CD14-positive monocyte (primary cell): Measurements from ENCODE around the gene PUM1. TPM values are rescaled to one million over a fixed set of nuclear protein-coding genes. Genes with fewer than 3 reads are reported as not detected.

Source experiments
- DNase-seq, 3 donors: peaks; one replicate each; pipeline ENCODE4 v3.0.0-alpha.2; 2011 to 2022
- H2AFZ ChIP-seq: 2 replicates; pipeline ENCODE4 v1.6.0; 2012; ENCODE audit warnings: mild to moderate bottlenecking, low read depth, low read length, inconsistent platforms; ENCODE audit not compliant: insufficient read depth, poor library complexity, severe bottlenecking
- H3K27ac ChIP-seq, 2 donors: 1 replicate in 1 of 2; 2 replicates in 1 of 2; pipeline ENCODE4 v1.5.1; 2012 to 2013; ENCODE audit warnings: low read length in 2 of 2, control low read depth in 1 of 2, inconsistent platforms in 1 of 2, low read depth in 1 of 2, mild to moderate bottlenecking in 1 of 2
- H3K27me3 ChIP-seq, 2 donors: one replicate each; pipeline versions ENCODE4 v1.6.0 to v1.6.1; 2011 to 2013; ENCODE audit warnings: low read length in 2 of 2; ENCODE audit not compliant: control insufficient read depth in 2 of 2, insufficient read depth in 2 of 2
- H3K36me3 ChIP-seq, 2 donors: replicated peaks in 1 of 2; 1 replicate in 1 of 2; 2 replicates in 1 of 2; pipeline versions ENCODE4 v1.5.1 to v1.6.1; 2012 to 2013; ENCODE audit warnings: low read length in 2 of 2, control low read depth in 1 of 2, inconsistent platforms in 1 of 2, mild to moderate bottlenecking in 1 of 2; ENCODE audit not compliant: insufficient read depth in 2 of 2, control insufficient read depth in 1 of 2
- H3K4me1 ChIP-seq, 2 donors: 1 replicate in 1 of 2; 2 replicates in 1 of 2; pipeline versions ENCODE4 v1.5.1 to v1.6.1; 2012 to 2013; ENCODE audit warnings: low read length in 2 of 2, control low read depth in 1 of 2, inconsistent platforms in 1 of 2, mild to moderate bottlenecking in 1 of 2, moderate library complexity in 1 of 2; ENCODE audit not compliant: insufficient read depth in 2 of 2, control insufficient read depth in 1 of 2
- H3K4me2 ChIP-seq: replicated peaks from 2 replicates; pipeline ENCODE3; 2012; ENCODE audit warnings: low read length, moderate library complexity, mild to moderate bottlenecking; ENCODE audit not compliant: poor library complexity, severe bottlenecking; ENCODE audit errors: extremely low read depth
- H3K4me3 ChIP-seq, 3 experiments: fragments of 200-600 bp in 1 of 3; sonication (generic) in 1 of 3; replicated peaks in 1 of 3; 1 replicate in 2 of 3; 2 replicates in 1 of 3; pipeline ENCODE4 v1.5.1; 2011 to 2013; ENCODE audit warnings: low read length in 3 of 3, mild to moderate bottlenecking in 3 of 3, control low read depth in 2 of 3, low read depth in 2 of 3, inconsistent platforms in 1 of 3, moderate library complexity in 1 of 3
- H3K79me2 ChIP-seq: 2 replicates; pipeline ENCODE4 v1.6.0; 2012; ENCODE audit warnings: mild to moderate bottlenecking, control low read depth, inconsistent platforms, low read length, moderate library complexity; ENCODE audit not compliant: insufficient read depth
- H3K9ac ChIP-seq: 2 replicates; pipeline ENCODE4 v1.6.0; 2017; ENCODE audit warnings: low read length, mild to moderate bottlenecking; ENCODE audit not compliant: insufficient read depth, poor library complexity, severe bottlenecking
- H3K9me3 ChIP-seq, 2 donors: replicated peaks in 1 of 2; 1 replicate in 1 of 2; 2 replicates in 1 of 2; pipeline versions ENCODE4 v1.5.1 to v1.6.1; 2012 to 2013; ENCODE audit warnings: low read length in 2 of 2, control low read depth in 1 of 2; ENCODE audit not compliant: control insufficient read depth in 1 of 2, insufficient read depth in 1 of 2
- H4K20me1 ChIP-seq: 2 replicates; pipeline ENCODE4 v1.6.0; 2012; ENCODE audit warnings: mild to moderate bottlenecking, low read length, control low read depth, moderate library complexity; ENCODE audit not compliant: insufficient read depth
- H3K27ac Mint-ChIP-seq, 7 donors: one replicate each; pipeline ENCODE4 v1.8.0; 2020; ENCODE audit warnings: mild to moderate bottlenecking in 7 of 7, mixed read lengths in 7 of 7, moderate library complexity in 6 of 7, inconsistent platforms in 2 of 7
- H3K27me3 Mint-ChIP-seq, 3 donors: one replicate each; pipeline ENCODE4 v1.8.0; 2021 to 2022; ENCODE audit warnings: low read depth in 3 of 3, mild to moderate bottlenecking in 3 of 3, mixed read lengths in 3 of 3, moderate library complexity in 3 of 3, inconsistent platforms in 1 of 3
- H3K36me3 Mint-ChIP-seq, 2 donors: one replicate each; pipeline ENCODE4 v1.8.0; 2020; ENCODE audit warnings: mixed read lengths in 2 of 2, inconsistent platforms in 1 of 2, mild to moderate bottlenecking in 1 of 2
- H3K4me1 Mint-ChIP-seq: one replicate; pipeline ENCODE4 v1.8.0; 2020; ENCODE audit warnings: mild to moderate bottlenecking, mixed read lengths
- H3K4me3 Mint-ChIP-seq, 2 donors: one replicate each; pipeline ENCODE4 v1.8.0; 2020; ENCODE audit warnings: mild to moderate bottlenecking in 2 of 2, mixed read lengths in 2 of 2, moderate library complexity in 1 of 2
- H3K9me3 Mint-ChIP-seq, 7 donors: one replicate each; pipeline ENCODE4 v1.8.0; 2020 to 2022; ENCODE audit warnings: mixed read lengths in 7 of 7, mild to moderate bottlenecking in 6 of 7, moderate library complexity in 6 of 7, inconsistent platforms in 2 of 7
- WGBS: methylation state at CpG from one replicate; pipeline ENCODE4 v1.1.5; 2013; ENCODE audit warnings: missing lambda C conversion rate; ENCODE audit not compliant: insufficient coverage; 5-methylcytosine and 5-hydroxymethylcytosine counted together
- intact Hi-C, 2 donors: fragments of 100-400 bp; cut with micrococcal nuclease; formaldehyde crosslinking; loops; one replicate each; pipeline versions ENCODE4 v1.15.0 to v1.15.1; 2023
- polyA plus RNA-seq, 3 donors: library from polyadenylated mRNA; depleted of rRNA in 1 of 3; unstranded in 2 of 3; stranded (reverse) in 1 of 3; fragments of 300-500 nt in 2 of 3; fragments of >200 nt in 1 of 3; fragmentation: Illumina TruSeq in 2 of 3; gene quantifications; 1 replicate in 2 of 3; 2 replicates in 1 of 3; pipeline ENCODE4 v1.2.3, GENCODE V29; 2012 to 2021
- TF ChIP-seq, protein P1 (sequence below): fragments of 200-600 bp; IDR thresholded peaks from one replicate; pipeline ENCODE4 v1.8.0; 2022; ENCODE audit warnings: antibody characterized with exemption, mild to moderate bottlenecking

PUM1 gene
- polyA plus RNA-seq, 3 donors = 55.0 to 86.1 (median 62.4) TPM

GRCh38 chr1:30919025-30919881, 146.3 kb downstream of the PUM1 start:
- no peak overlapping the region for H3K4me3 ChIP-seq
- Mint-ChIP-seq H3K4me1 (peaks cover 28% of the 10 kb centered on the region), H3K27me3 (peaks cover 6 to 11% (median 9%) of the 10 kb centered on the region in 3 donors), H3K27ac (peak overlapping the region; percentile 46 to 81 (median 68)), H3K36me3 (peaks cover 2% of the 10 kb centered on the region in 2 donors), H3K9me3 (peaks cover 0 to 1% (median 0%) of the 10 kb centered on the region in 7 donors), H3K4me3 (peak overlapping the region in 1 of 2 donors; percentile 42)
- intact Hi-C loops = no loop called here
- H3K79me2 ChIP-seq = no peaks in the 10 kb centered on the region
- 12% methylated on average over 7 of the region's 10 CpGs for WGBS
- no peak overlapping the region for H3K9ac ChIP-seq
- peak; percentile 73 to 90 (median 83) for DNase-seq
- TF ChIP-seq, protein P1, sequence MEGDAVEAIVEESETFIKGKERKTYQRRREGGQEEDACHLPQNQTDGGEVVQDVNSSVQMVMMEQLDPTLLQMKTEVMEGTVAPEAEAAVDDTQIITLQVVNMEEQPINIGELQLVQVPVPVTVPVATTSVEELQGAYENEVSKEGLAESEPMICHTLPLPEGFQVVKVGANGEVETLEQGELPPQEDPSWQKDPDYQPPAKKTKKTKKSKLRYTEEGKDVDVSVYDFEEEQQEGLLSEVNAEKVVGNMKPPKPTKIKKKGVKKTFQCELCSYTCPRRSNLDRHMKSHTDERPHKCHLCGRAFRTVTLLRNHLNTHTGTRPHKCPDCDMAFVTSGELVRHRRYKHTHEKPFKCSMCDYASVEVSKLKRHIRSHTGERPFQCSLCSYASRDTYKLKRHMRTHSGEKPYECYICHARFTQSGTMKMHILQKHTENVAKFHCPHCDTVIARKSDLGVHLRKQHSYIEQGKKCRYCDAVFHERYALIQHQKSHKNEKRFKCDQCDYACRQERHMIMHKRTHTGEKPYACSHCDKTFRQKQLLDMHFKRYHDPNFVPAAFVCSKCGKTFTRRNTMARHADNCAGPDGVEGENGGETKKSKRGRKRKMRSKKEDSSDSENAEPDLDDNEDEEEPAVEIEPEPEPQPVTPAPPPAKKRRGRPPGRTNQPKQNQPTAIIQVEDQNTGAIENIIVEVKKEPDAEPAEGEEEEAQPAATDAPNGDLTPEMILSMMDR = no peak
- peaks cover 29% of the 10 kb centered on the region in 2 donors for H3K4me1 ChIP-seq
- H3K4me2 ChIP-seq = peak overlapping the region; percentile 22
- H2AFZ ChIP-seq = no peak overlapping the region
- peak overlapping the region in 1 of 2 donors; percentile 22 for H3K27ac ChIP-seq
- H3K27me3 ChIP-seq = no peaks in the 10 kb centered on the region
- H3K9me3 ChIP-seq = no peaks in the 10 kb centered on the region
- H3K36me3 ChIP-seq = no peaks in the 10 kb centered on the region
- H4K20me1 ChIP-seq = no peaks in the 10 kb centered on the region

- WGBS = 96% methylated on average over 8 of the region's 12 CpGs
Measured at GRCh38 chr1:30916296-30916695, 149.2 kb downstream of the PUM1 start.

More at GRCh38 chr1:30916296-30916695, 149.2 kb downstream of the PUM1 start:
- Mint-ChIP-seq H3K4me1 (peaks cover 58% of the 10 kb centered on the region), H3K36me3 (peaks cover 3 to 8% of the 10 kb centered on the region in 2 donors), H3K27ac (no peak overlapping the region), H3K27me3 (peaks cover 2 to 5% (median 3%) of the 10 kb centered on the region in 3 donors), H3K9me3 (peaks cover 0 to 1% (median 0%) of the 10 kb centered on the region in 7 donors), H3K4me3 (no peak overlapping the region)
- intact Hi-C loops = no loop called here
- H3K4me3 ChIP-seq = no peak overlapping the region
- H3K9ac ChIP-seq = no peak overlapping the region
- H2AFZ ChIP-seq = no peak overlapping the region
- H3K27me3 ChIP-seq = no peaks in the 10 kb centered on the region
- DNase-seq = no peak
- TF ChIP-seq, protein P1 = no peak
- H3K9me3 ChIP-seq = no peaks in the 10 kb centered on the region
- no peaks in the 10 kb centered on the region for H4K20me1 ChIP-seq
- H3K79me2 ChIP-seq = no peaks in the 10 kb centered on the region
- H3K4me1 ChIP-seq = peaks cover 58 to 59% of the 10 kb centered on the region in 2 donors
- no peak overlapping the region for H3K27ac ChIP-seq
- H3K36me3 ChIP-seq = no peaks in the 10 kb centered on the region
- H3K4me2 ChIP-seq = no peak overlapping the region
